ENCODE data around the gene SGPL1. TPM values are rescaled to one million over a fixed set of nuclear protein-coding genes. Genes with fewer than 3 reads are reported as not detected.

Gene SGPL1
- total and polyA plus RNA-seq, 8 donors, result 47.5 to 60.6 (median 53.7) TPM

DNA sequence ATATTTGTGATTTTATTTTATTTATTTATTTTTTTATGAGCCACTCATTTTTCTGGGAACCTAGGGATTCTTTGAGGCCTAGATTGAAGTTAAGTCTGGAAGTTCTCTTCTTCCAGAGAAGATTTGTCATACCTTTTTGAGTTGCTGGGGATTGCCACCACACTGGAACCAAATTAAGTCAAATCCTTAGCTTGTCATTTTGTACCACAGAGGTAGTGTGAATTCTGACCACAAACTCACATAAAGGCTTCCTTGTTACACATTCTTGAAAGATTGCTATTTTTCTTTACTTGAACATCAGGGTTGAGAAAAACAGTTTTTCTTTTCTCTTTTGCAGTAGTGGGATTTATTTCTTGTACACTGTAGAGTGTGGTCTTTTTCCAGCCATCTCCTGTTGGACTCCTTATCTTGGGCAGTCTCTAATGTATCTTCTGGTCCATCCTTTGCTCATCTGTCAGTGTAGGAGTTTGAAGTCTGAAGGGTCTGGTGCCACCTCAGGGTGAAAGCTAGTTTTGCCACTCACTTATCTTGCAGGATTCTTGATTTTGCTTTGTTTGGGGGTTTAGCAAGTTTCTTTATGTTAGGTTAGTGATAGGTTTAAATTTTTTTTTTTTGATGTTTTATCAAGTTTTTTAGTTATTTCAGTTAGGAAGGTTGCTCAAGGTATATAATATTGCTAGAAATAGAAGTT lies 47.9 kb downstream of the SGPL1 start:
- Histone ChIP-seq H3K4me3 (no peak overlapping the region), H3K27ac (no peak overlapping the region), H3K36me3 (peaks cover 0 to 41% of the 10 kb centered on the region in 2 donors), H3K27me3 (no peaks in the 10 kb centered on the region), H3K4me1 (peaks cover 0 to 18% of the 10 kb centered on the region in 2 donors), H3K9me3 (no peaks in the 10 kb centered on the region)
- intact Hi-C loops (cut with DNase I), result no loop called here
- DNase-seq, result no peak
- no peak for ATAC-seq
- no peak for TF ChIP-seq CTCF (IDR thresholded peaks at IDR 0.05)

GRCh38 chr10:70864935-70865334 lies 49.2 kb downstream of the SGPL1 start:
- no peak overlapping the region for H3K4me3 ChIP-seq
- intact Hi-C loops (cut with DNase I), result no loop called here
- TF ChIP-seq CTCF (IDR thresholded peaks at IDR 0.05), result no peak
- no peak overlapping the region for H3K27ac ChIP-seq
- DNase-seq, result no peak
- H3K9me3 ChIP-seq, result no peaks in the 10 kb centered on the region
- peaks cover 0 to 18% of the 10 kb centered on the region in 2 donors for H3K4me1 ChIP-seq
- H3K27me3 ChIP-seq, result no peaks in the 10 kb centered on the region
- no peak for ATAC-seq
- H3K36me3 ChIP-seq, result peaks cover 0 to 37% of the 10 kb centered on the region in 2 donors

GRCh38 chr10:70866424-70866823 lies 50.7 kb downstream of the SGPL1 start:
- DNase-seq (peak in 1 of 4 donors; percentile 61), ATAC-seq (peak; percentile 86)
- Histone ChIP-seq H3K27me3 (no peaks in the 10 kb centered on the region), H3K27ac (no peak overlapping the region), H3K9me3 (no peaks in the 10 kb centered on the region), H3K36me3 (peaks cover 0 to 40% of the 10 kb centered on the region in 2 donors), H3K4me3 (no peak overlapping the region), H3K4me1 (peaks cover 0 to 18% of the 10 kb centered on the region in 2 donors)
- intact Hi-C loops (cut with DNase I), result no loop called here
- no peak for TF ChIP-seq CTCF (IDR thresholded peaks at IDR 0.05)

DNA sequence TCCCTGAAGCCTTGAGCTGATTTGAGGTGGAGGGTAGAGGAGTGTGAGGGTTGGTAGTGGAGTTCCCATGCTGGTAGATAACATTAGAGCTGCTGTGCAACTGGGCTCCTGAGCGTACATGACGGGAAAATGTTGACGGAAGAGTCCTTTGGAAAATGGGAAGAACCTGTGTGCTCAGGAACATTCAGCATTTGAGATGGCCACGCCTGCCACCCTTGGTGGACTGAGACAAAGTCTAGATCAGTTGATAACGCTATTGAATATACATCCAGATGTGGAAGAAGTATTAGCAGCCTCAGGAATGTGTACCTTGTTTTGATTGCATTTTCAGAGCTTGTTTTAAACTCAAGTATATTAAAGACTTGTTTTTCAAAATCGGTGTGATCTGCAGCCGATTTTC lies 56.5 kb downstream of the SGPL1 start:
- H3K4me1 ChIP-seq, result peaks cover 0 to 3% of the 10 kb centered on the region in 2 donors
- H3K4me3 ChIP-seq, result no peak overlapping the region
- no peaks in the 10 kb centered on the region for H3K27me3 ChIP-seq
- no peak for DNase-seq
- no peaks in the 10 kb centered on the region for H3K9me3 ChIP-seq
- no peak overlapping the region for H3K27ac ChIP-seq
- no peak for TF ChIP-seq CTCF (IDR thresholded peaks at IDR 0.05)
- ATAC-seq, result no peak
- intact Hi-C loops (cut with DNase I), result loop anchor here in 1 of 2 donors (10.0 kb wide), 1 partner anchor 327 kb away; no protein-coding TSS in a partner anchor
- H3K36me3 ChIP-seq, result peaks cover 0 to 78% of the 10 kb centered on the region in 2 donors

- intact Hi-C loops (cut with DNase I), result loop anchor here in 1 of 2 donors (10.0 kb wide), 1 partner anchor 329 kb away; no protein-coding TSS in a partner anchor
- no peak for DNase-seq
- no peak for ATAC-seq
- no peak overlapping the region for H3K27ac ChIP-seq
- H3K9me3 ChIP-seq, result no peaks in the 10 kb centered on the region
- no peak for TF ChIP-seq CTCF (IDR thresholded peaks at IDR 0.05)
- no peaks in the 10 kb centered on the region for H3K4me1 ChIP-seq
- H3K36me3 ChIP-seq, result peaks cover 0 to 93% of the 10 kb centered on the region in 2 donors
- no peak overlapping the region for H3K4me3 ChIP-seq
- H3K27me3 ChIP-seq, result no peaks in the 10 kb centered on the region
These were observed 58.3 kb downstream of the SGPL1 start for GRCh38 chr10:70874061-70874460.
